Upper lobe of left lung (tissue), 4 donors: ENCODE results near the gene PPP1R12C.

Experiments used
- POLR2A ChIP-seq, 4 donors: fragments of 450-650 bp; IDR thresholded peaks; one replicate each; pipeline ENCODE4 v1.5.1; 2016 to 2017; ENCODE audit warnings: antibody characterized with exemption in 4 of 4, mild to moderate bottlenecking in 2 of 4
- POLR2AphosphoS5 ChIP-seq, 2 donors: sonication (generic); formaldehyde crosslinking; IDR thresholded peaks; one replicate each; pipeline ENCODE4 v1.5.1; 2017; ENCODE audit warnings: antibody characterized with exemption in 2 of 2
- TF ChIP-seq, protein P1 (sequence below), 6 experiments: fragments of 450-650 bp in 4 of 6; fragments of 200-600 bp in 2 of 6; sonication (generic) in 2 of 6; IDR thresholded peaks; one replicate each; pipeline ENCODE4 v1.5.1; 2016 to 2019; ENCODE audit warnings: antibody characterized with exemption in 6 of 6

DNA sequence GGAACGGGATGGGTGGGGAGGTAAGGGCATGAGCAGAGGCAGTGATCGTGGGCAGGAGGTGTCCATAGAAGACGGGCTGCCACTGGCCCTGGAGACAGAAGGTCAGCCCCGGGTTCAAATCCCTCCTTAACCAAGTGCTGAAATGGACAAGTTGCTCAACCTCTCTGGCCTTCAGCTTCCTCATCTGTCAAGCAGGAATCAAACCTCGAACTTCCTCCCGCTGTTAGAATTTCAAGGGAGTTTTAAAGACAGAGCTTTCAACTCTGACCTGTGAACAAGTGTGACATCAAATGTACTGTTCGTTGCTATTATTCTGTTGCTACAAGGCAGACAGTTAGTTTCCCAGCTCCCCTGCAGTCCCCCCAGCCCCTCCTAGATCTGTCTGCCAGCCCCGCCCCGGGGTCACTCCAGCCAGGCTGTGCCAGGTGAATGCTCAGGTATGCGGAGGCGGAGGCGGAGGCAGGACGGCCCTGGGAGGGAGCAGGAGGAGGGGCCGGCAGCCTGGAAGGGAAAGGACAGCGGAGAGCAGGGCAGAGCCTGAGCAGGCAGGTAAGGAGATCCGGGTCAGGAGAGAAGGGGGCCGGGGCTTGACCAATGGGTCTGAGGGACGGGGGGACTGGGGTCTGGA lies 42.0 kb downstream of the PPP1R12C start, which contains the start of gene EPS8L1:
- TF ChIP-seq POLR2A (IDR thresholded peaks at IDR 0.05) (peak in 1 of 4 donors; percentile 44), POLR2AphosphoS5 (IDR thresholded peaks at IDR 0.05) (peak; percentile 20 to 51)
- TF ChIP-seq, protein P1, sequence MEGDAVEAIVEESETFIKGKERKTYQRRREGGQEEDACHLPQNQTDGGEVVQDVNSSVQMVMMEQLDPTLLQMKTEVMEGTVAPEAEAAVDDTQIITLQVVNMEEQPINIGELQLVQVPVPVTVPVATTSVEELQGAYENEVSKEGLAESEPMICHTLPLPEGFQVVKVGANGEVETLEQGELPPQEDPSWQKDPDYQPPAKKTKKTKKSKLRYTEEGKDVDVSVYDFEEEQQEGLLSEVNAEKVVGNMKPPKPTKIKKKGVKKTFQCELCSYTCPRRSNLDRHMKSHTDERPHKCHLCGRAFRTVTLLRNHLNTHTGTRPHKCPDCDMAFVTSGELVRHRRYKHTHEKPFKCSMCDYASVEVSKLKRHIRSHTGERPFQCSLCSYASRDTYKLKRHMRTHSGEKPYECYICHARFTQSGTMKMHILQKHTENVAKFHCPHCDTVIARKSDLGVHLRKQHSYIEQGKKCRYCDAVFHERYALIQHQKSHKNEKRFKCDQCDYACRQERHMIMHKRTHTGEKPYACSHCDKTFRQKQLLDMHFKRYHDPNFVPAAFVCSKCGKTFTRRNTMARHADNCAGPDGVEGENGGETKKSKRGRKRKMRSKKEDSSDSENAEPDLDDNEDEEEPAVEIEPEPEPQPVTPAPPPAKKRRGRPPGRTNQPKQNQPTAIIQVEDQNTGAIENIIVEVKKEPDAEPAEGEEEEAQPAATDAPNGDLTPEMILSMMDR (IDR thresholded peaks at IDR 0.05), result no peak
